AG04449 (cell line): ENCODE data around the gene CIBAR2.

Source experiments
- CTCF ChIA-PET: fragments of 350-600 bp; formaldehyde crosslinking; extraction: SDS; loops from one replicate; lab custom pipeline; 2021; ENCODE audit warnings: antibody characterized with exemption; lab: Yijun Ruan, JAX
- POLR2A ChIA-PET: fragments of 400-600, 350-600 bp; formaldehyde crosslinking; extraction: SDS; loops from one replicate; lab custom pipeline; 2020; ENCODE audit warnings: antibody characterized with exemption, inconsistent platforms; lab: Yijun Ruan, JAX
- DNase-seq: peaks from one replicate; pipeline ENCODE4 v3.0.0-alpha.2; 2010; ENCODE audit warnings: low read depth, low spot score
- H3K4me3 ChIP-seq: 2 replicates; pipeline ENCODE4 v1.5.1; 2011; ENCODE audit warnings: low read depth, mild to moderate bottlenecking, control low read depth, low read length
- TF ChIP-seq, protein P1 (sequence below): IDR thresholded peaks from one replicate; pipeline ENCODE4 v1.5.1; 2011; ENCODE audit warnings: mild to moderate bottlenecking, moderate library complexity, low read length, control low read depth, inconsistent platforms; ENCODE audit not compliant: insufficient read depth; ENCODE audit errors: missing control alignments

CIBAR2 gene

DNA sequence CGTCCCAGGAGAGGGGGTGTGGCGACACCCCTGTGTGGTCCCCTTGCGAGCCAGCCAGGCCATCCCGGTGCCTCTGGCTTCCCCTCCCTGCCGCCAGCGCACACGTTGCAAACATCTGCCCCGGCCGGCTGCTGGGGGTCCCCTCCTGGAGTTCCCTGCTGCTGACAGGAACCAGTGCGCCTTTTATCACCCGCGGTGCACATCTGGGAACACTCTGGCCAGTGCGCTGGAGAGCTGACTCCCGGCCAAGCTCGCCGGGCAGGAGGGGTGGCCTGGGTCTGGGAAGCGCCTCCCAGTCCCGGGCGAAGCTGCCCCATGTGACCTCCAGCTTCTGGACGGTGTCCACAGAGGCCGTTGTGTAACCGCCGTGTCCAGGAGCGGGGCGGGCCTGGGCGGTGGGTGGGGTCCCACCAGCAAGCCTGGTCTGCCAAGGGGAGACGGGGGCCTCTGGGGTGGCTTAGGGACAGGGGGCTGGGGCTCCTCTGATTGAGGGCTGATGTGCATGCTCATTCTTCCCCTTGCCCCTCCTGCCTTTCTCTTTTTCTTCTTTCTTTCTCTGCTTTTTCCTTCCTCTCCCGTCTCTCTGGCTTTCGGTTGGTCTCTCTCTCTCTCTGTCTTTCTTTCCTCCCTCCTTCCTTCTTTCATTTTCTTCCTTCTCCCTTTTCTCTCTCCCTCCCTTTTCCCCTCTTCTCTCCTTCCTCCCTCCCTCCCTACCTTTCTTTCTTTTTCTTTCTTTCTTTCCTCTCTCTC is 25.2 kb upstream of the CIBAR2 start:
- TF ChIP-seq, protein P1, sequence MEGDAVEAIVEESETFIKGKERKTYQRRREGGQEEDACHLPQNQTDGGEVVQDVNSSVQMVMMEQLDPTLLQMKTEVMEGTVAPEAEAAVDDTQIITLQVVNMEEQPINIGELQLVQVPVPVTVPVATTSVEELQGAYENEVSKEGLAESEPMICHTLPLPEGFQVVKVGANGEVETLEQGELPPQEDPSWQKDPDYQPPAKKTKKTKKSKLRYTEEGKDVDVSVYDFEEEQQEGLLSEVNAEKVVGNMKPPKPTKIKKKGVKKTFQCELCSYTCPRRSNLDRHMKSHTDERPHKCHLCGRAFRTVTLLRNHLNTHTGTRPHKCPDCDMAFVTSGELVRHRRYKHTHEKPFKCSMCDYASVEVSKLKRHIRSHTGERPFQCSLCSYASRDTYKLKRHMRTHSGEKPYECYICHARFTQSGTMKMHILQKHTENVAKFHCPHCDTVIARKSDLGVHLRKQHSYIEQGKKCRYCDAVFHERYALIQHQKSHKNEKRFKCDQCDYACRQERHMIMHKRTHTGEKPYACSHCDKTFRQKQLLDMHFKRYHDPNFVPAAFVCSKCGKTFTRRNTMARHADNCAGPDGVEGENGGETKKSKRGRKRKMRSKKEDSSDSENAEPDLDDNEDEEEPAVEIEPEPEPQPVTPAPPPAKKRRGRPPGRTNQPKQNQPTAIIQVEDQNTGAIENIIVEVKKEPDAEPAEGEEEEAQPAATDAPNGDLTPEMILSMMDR = no peak

DNA sequence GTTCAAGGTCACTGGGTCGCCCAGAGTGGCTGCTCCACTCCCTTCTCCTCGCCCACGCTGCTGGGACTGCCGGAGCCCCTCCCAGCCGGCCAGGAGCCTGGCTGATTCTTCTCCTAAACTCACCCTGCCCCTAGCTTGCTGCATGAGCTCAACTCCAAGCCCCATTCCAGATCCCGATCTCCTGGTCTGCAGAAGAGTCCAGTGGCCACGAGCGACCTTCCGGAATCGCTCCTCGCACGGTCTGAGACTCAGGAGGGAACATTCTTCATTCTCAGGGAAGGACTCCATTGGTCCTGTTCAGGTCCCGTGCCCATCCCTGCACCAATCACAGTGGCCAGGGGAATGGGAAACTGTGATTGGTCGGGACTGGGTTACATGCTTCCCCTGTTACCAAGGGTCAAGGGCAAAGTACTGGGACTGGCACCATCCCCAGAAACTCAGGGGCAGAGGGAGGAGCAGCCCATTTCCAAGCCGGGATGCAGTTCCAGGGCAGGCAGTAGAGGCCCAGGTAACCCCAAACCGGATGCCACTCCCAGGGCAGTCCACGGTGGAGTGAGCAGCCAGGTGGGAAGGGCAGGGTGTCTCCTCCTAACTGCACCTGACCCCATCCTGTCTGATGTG is 24.5 kb upstream of the CIBAR2 start:
- CTCF ChIA-PET = interaction anchor here (1.1 kb wide), 1 partner anchor 105 kb away, joined by 3 read pairs; no protein-coding TSS in a partner anchor
- DNase-seq = no peak
- peak overlapping the region; percentile 15; the same call in 1 of the 2 replicates for H3K4me3 ChIP-seq
- POLR2A ChIA-PET = interaction anchor here (0.7 to 1.0 kb wide), 2 partner anchors 32 to 38 kb away, joined by 3 to 5 read pairs; no protein-coding TSS in a partner anchor
- TF ChIP-seq, protein P1 = no peak

More for the DNA sequence above, 25.2 kb upstream of the CIBAR2 start:
- H3K4me3 ChIP-seq = peak overlapping the region; percentile 20
- ChIA-PET CTCF (interaction anchor here (0.5 to 1.1 kb wide), 2 partner anchors 104 to 108 kb away, joined by 3 read pairs; no protein-coding TSS in a partner anchor), POLR2A (interaction anchor here (0.7 to 1.0 kb wide), 2 partner anchors 32 to 37 kb away, joined by 3 to 5 read pairs; no protein-coding TSS in a partner anchor)
- no peak for DNase-seq

DNA sequence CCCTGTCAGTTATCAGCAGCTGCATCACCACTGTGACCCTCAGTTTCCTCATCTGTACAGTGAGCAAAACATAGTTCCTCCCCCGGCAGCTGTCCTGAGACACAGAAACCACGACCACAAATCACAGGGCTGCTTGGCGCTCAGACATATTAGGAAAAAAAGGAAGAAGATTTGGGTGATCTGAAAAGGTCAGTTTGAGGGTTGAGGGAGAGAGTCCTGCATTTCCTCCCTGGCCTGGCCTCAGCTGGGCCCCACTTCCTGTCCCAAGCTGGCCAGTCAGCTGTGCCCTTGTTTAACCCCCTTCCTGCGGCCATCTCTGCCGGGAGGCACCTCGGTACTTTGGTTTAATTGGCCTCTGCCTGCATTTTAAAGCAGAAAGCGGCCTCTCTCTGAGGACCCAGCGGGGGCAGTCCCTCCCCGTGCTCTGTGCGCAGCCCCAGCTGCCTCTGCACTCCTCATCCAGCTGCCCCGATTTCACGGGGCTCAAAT is 24.0 kb upstream of the CIBAR2 start:
- POLR2A ChIA-PET = no interaction called here
- DNase-seq = no peak
- CTCF ChIA-PET = interaction anchor here (0.9 to 1.1 kb wide), 3 partner anchors 21 to 118 kb away, joined by 3 read pairs; no protein-coding TSS in a partner anchor
- H3K4me3 ChIP-seq = no peak overlapping the region
- TF ChIP-seq, protein P1 = no peak

DNA sequence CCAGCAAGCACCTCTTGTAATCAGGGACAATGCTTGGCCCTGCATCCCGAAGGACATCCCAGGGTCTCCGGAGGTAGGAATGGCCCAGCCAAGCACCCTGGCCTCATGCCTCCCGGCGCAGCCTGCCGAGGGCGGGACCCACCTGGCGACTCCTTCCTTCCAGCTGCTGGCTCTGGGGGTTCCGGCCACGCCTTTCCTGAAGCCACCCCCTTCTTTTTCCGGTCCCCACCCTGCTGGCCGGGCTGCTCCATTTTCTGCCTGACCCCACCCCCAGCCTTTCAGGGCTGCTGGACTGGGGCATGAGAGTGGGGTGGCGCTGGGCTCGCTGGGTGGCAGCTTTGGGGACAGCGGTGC is 22.5 kb upstream of the CIBAR2 start:
- ChIA-PET POLR2A (no interaction called here), CTCF (no interaction called here)
- TF ChIP-seq, protein P1 = no peak
- DNase-seq = no peak
- no peak overlapping the region for H3K4me3 ChIP-seq

DNA sequence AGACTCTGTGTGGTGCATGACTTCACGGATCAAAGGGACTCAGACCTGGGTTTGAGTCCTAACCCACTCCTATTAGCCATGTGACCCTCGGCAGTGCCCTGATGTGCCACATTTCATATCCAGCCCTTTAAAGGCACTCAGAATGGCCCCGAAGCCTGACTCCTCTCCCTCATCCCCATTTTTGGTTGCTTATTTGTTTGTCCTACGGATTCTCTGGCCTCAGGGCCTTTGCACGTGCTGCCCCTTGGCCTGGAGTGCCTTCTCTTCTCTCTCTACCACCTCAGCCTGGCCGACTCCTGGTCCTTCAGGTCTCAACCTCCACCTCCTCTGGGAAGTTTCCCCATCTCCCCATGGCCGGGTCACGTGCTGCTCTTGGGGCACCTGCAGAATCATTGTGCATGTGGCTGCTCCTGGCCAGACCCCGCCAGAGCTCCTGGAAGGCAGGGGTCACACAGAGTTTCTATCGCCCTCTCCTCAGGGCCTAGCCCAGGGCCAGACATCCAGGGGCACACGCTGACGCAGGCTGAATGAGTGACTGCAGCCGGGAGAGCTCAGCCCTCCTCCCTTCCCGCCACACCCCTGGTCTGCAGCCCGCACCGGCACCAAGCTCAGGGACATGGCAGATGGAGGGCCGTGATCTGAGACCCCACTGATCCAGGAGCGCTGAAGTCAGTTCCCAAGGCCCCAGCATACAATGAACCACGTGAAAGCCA is 22.0 kb upstream of the CIBAR2 start:
- TF ChIP-seq, protein P1 = no peak
- ChIA-PET CTCF (interaction anchor here (0.5 kb wide), 1 partner anchor 10 kb away, joined by 3 read pairs; no protein-coding TSS in a partner anchor), POLR2A (no interaction called here)
- no peak overlapping the region for H3K4me3 ChIP-seq
- no peak for DNase-seq

DNA sequence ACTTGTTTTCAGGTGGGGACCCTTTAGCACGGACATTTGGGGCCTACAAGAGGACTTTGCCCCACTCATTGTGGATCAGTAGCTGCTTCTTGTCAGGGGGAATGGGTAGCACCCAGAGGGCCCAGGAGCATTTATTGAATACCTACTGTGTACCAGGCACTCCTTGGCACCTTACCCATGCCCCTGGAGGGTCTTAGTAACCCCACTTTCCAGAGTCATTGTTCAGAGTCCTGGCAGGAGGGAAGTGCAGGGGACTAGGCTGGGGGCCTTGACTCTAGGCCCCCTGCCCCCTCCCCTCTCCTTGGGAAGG is 21.0 kb upstream of the CIBAR2 start:
- no peak overlapping the region for H3K4me3 ChIP-seq
- TF ChIP-seq, protein P1 = no peak
- ChIA-PET CTCF (no interaction called here), POLR2A (no interaction called here)
- DNase-seq = no peak
